ENCODE data around the gene ERGIC2.
"Not testable (repeated sequence)": the region's sequence is repeated elsewhere in the genome, so short reads cannot be mapped to it uniquely, and the experiment has no call there.

The ERGIC2 gene

GRCh38 chr12:29290475-29290874, 90.5 kb downstream of the ERGIC2 start:
- DNase-seq = not testable (repeated sequence)

- no peak for DNase-seq
Measured at GRCh38 chr12:29288031-29288430, 92.9 kb downstream of the ERGIC2 start.

DNA sequence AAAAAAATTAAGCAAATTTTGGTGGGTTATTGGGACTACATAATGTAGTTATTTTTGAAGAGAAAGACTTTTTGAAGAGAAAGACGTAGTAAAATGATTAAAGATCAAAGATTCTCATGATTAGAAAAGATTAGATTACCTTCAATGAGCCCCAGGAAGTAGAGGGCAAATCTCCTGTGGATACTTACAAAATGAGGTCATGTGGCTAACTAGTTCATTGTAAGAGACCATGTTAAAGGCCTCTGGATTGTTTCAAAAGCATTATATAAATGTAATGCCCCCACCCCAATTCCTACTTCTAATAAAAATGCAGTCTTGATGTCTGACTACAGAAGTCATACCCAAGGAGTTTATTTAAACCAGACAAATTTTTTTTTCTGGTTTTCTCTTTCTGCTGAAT, 93.3 kb downstream of the ERGIC2 start:
- no peak for DNase-seq

Measured in NCI-H2171 (cell line).